Kidney tubule cell (primary cell): ENCODE measurements around the gene C11orf21.
"Not testable (repeated sequence)": the region's sequence is repeated elsewhere in the genome, so short reads cannot be mapped to it uniquely, and the experiment has no call there.

Source experiments
- DNase-seq: peaks from one replicate; pipeline ENCODE4 v3.0.0-alpha.2; 2018; ENCODE audit warnings: low spot score

C11orf21 gene

DNA sequence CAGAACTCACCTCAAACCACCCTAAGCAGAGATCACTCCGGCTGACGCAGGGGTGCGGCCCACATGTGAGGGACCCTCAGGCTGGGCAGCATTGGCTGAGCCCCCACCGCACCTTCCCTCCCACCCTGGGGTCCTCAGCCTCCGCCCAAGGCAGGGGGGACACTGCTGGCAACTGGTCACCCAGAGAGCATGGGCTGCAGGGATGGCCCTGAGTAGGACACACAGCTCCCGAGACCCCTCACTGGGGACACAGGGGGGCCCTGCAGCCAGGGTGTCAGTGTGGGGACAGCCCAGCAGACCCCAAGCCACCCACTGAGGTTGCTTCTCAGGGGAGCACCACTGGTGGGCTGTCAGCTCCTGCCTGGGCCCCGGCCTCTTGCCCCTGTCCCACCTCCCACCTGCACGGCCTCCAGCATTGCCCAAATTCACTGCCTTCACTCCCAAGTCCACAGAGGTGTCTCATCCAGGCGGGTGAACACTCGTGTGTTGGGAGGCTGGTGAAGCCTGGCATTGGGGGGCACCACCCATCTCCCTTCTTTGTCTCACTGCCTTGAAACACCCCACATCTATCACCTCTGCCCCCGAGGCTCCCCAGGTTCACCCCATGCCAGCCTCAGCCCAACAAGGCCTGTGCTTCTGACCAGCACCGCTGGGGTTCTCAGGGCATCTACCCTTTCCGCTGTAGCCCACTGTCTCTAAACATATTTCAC is 4.7 kb downstream of the C11orf21 start:
- no peak for DNase-seq

DNA sequence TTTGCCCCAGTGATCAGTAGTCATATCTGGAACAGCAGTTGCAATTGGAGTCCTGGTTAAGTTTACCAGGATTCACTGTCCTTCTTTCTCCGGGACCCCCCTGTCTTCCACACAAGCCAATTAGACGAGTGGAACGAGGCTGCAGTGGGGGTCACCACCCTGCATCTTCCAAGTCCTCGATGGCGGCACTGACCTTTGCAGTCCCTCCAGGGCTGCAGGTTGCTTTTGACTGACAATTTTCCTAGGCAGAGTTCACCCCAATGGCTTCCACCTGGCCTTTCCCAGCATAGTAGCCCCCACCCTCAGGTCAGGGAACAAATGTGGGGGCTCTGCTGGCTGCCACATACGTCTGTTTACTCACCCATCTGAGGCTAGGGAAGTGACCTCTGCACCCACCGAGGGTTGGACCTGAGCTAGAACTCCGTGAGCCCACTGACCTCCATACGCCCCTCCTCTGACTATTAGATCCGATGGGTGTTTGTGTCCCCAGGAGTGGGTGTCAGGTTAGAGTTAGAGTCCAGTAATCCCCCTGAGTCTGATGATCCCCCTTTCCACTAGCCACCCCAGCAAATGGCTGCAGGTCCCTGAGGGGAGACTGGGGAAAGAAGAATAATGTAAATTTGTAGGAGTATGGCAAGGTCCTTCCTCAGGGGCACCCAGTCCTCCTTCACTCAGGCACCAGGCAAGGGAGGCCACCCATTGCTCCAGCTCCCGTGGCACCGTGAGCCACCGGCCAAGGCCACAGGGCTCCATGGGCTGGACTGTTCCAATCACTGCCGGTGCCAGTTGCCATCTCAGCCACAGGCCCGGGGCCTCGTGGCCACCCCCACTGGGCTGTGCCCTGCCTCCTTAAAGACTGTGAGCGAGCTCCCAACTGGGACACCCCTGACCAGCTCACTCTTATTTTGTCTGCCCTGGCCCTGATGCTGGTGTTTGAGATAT is 5.5 kb downstream of the C11orf21 start:
- no peak for DNase-seq

DNA sequence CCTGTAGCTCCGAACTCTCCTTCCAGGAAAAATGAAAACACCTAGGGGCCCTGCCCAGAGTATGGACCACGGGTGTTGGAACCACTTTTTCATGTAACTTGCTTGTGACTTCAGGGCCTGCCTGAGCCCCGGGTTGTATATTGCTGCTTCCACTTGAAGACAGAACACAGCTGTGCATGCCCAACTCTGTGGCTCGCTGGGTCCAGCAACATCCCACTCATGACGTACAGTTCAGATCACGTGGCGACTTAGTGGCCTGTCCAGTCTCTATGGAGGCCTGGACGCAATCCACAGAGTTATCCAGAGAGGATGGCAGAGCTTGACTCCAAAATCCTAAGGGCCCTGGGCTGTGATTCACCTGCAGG is 6.8 kb downstream of the C11orf21 start:
- no peak for DNase-seq

DNA sequence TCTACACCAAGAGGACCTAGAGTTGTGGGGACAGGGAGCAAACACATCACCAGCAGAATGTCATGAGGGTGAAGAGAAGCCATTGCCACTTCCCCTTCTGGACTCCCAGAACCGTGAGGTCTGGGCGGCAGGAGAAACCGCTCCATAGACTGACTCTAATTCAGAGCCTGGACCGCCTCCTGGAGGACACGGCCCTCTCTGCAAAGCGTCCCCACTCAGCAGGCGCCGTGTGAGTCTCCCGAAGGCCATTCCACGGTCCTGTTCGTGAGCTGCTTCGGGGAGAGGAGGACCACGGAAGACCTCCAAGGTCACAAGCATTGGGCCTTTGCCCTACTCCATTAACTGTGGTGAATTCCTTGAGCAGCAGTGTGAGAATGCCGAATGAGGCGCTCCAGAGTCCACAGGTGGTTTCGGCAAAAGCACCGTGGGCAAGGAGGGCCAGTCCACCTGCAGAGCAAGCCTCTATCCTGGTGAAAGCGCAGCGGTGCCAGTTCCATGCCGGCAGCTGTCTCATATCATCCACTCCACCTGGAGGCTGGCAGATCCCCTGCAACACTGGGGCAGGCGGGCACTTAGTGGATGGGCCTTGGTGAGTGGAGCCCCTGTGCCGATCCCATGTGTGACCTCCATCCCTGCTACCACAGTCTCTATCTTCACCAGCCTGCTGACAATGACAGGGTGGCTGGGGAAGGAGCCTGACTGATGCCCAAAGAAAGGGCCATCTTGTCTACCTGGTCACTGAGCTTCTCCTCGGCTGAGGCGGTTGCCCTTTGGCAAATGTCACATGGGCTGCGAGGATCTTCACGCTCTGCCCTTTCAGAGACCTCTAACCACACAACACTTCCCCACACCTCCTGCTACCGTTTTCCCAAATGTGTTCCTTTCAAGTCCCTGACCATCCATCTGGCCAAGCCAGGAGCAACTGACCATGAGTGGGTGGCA is 7.5 kb downstream of the C11orf21 start:
- DNase-seq = no peak

DNA sequence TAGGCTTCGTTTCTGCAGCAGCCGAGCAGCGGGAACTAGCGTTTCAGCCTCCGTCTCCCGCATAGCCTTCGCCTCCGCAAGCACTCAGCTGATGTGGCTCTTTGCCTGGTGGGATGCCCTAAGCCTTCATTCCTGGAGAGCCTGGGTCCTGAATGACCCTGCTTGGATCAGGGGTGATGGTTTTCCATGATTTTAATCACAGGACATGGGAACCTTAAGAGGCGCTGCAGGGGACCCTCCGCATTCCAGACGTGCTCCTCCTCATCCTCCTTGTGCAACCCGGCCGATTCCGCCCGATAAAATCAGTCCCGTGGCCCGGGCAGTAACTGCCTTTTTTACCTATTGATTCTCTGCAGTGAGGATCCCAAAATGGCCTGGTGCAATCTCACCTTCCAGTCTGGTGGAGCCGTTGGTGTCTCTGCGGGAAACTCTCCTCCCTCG is 8.2 kb downstream of the C11orf21 start:
- DNase-seq = no peak

DNA sequence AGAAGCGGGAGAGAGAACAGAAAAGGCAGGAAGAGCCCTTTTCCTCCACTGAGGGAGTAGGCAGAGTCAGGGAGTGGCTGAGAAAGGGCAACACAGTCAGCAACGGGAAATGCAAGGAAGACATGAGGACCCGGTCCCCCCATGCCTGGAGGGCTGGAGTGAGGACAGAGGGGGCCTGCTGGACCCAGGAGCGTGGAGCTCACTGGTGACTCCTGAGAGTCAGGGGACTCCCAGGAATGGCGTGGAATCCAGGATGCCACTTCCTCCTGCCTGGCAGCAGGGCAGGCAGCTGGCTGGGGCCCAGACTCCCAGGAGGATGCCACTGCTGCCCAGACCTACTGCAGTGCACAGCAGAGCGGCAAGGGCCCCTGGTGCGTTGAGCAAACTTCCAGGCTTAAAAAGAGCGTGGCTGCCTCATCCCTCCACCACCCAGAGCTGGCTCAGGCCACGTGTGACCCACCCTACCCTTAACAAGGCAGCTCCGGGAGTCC is 11.3 kb downstream of the C11orf21 start:
- no peak for DNase-seq

DNA sequence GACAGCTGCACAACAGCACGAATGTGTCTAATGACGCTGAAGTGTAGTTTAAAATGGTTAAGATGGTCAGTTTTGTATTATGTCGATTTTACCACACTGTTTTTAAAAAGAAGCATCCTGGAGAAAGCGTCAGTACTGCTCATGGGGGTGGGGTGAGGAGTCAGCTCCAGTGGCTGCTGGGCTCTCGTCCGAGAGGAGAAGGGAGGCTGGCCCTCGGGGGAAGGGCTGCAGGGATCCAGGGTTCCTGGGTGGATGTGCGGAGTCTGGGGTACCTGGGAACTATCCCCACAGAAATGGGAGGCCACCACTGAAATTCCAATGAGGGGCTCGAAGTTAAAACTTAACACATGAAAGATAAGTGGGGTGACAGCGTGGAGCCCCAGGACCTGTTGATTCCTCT is 11.9 kb downstream of the C11orf21 start:
- DNase-seq = no peak

DNA sequence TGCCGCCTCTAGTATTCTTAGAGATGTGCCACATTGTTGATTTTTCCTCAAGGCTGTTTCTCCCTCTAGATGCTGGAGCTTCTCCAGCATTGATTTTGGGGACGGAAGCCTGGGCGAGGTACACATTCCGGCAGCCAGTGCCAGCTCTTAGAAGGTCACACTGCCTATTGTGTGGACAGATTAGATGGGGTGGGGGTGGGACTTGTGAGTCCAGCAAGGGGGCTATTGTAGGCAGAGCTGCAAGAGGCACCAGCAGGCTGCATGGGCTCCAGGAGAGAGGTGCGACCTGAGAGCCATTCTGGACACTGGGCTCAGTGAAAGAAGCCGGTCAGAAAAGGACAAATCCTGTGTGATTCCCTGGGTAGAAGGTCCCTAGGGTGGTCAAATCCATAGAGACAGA is 12.4 kb downstream of the C11orf21 start:
- DNase-seq = no peak

DNA sequence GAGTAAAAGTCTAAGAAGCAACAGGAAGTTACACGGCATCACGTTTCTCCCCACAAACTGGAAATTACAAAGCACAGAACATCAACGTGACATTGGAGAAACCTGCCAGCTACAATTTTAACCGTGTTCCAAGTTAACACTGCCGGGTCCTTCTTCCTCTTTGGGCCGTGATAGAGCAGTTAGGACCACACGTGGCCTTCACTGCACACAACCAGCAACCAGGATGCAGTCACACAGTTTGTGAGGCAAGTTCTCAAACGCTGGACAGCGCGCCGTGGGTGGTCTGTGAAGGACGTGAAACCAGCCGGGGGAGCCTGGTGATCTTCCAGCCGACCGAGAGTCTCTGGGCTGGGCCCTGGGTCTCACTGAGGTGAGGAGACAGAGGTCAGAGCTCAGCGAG is 14.6 kb downstream of the C11orf21 start:
- no peak for DNase-seq

DNA sequence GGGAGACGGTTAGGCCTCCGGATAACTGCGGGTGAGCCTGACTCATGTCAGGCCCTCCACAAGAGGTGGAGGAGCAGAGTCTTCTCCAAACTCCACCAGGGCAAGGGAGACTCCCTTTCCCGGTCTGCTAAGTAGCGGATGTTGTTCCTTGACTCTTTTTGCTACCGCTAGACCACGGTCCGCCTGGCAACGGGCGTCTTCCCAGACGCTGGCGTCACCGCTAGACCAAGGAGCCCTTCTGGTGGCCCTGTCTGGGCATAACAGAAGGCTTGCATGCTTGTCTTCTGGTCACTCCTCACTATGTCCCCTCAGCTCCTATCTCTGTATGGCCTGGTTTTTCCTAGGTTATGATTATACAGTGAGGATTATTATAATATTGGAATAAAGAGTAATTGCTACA is 15.4 kb downstream of the C11orf21 start:
- DNase-seq = not testable (repeated sequence)

DNA sequence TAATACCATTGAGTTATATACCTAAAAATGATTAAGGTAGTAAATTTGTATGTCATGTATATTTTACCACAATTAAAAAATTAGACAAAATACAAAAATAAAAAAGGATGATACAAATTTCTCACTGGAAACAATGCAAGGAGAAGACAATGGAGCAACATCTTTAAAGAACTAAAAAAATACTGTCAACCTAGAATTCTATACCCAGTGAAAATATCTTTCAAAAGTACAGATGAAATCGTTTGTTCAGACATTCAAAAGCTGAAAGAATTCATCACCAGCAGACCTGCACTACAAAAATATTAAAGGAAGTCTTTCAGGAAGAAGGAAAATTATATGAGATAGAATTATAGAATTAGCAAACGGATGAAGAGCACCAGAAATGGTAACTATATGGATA is 21.5 kb downstream of the C11orf21 start:
- DNase-seq = no peak

DNA sequence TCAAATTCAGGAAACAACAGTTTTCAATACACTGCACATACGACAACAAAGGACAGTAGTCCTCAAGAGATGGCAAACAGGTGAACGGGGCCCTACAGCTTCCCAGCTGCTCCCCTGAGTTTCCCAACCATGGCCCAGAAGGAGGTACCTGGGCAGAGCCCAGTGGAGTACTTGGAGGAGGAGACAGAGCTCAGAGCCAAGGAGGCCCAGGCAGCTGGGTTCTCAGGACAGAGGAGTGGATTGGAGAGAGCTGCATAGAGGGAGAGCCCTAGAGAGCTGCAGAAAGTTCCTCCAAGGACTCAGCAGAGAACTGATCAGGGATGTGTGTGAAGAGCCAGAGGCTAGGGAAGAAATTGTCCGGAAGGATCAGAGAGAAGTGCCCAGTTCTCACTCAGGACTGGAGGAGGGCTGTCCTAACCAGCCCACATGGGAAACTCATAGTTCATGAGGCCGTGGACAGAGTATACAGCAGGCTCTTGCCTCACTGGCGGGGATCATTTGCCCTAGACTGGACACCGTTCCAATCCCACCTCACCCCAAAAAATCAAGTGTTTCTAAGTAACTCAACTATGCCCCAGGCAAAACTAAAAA is 23.7 kb downstream of the C11orf21 start:
- no peak for DNase-seq

DNA sequence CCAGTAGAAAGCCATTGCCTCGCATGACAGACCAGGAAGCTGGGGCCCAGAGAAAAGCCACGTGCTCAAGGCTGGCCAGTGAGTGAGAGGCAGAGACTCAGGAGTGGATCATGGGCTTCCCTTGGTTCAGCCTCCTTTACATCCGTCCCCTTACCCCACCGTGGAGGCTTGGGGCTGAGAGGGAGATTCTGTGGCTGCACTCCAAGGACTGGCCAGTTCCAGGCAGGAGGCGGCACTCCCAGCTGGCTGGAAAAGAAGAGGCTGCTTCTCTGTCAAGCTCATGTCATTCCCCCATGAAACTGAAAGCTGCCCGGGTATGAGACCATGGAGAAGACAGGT is 24.7 kb downstream of the C11orf21 start:
- no peak for DNase-seq

DNA sequence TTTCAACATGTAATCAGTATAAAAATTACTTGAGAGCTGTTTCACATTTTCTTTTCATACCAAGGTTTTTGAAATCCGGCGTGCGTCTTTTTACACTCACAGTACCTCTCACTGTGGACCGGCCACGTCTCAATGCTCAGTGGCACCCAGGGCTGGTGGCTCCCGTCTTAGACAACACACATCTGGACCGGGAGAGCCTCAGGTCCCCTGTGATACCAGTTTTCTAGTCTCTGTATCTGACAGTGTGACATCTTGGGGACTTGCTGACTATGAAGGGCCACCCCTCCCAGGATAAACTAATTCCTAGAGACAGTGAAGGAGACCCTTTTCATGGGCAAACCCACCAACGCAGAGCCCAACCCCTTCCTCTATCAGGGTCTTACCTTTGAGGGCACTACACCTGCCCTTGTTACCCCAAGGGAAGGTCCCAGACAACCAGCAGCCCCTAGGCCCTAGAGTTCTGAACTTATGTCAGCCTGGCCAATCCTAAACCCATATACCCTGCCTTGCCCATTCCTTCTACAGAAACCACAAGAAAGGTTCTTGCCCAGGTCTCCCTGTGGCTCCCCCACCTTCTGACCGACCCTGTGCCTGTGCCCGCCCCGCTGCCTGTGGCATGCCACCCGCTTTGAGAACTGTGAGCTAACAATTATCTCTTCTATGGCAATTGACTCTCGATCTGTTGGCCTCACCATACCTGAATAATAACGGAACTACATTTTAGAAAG is 25.3 kb downstream of the C11orf21 start:
- no peak for DNase-seq

DNA sequence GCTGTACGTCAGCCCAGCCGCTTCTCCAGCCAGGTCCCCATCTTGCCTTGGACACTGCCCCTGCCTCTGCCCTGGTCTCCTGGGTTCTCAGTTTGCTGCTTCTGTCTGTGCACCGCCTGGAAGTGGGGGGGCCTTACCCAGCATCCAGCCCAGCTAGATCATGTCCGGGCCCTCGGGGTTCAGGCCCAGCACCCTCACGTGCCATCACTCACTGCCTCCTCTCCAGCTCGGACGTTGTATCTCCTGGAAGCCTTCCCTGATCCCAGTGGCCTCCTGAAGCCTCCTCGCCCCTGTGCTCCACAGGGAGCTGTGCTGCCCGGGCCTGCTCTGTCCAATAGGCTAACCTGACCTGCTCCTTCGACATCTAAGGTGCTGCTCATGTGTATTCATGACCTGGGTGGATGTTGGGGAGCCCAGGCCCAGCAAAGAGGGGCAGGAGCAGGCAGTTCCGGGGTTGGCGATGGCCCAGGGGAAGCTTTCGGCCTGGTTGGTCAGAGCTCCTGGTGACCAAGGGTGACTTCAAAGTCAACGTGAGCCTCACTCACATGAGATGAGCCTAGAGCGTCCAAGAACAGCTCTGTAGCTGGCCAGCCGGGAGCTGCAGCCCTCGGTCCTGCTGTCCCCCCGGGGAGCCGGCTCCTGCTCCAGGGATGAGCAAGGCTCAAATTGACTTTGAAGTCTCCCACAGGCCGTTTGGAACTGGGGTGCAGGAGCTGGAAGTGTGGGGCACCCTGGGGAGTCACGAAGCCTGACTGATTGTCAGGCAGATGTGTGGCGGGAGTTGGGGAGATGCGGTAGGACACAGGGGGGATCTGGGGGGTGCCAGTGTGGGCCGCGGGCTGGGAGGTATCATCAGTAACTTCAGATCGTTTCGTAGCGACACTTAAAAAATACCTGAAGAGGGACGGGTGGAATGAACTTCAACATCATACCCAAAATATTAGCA is 26.1 kb downstream of the C11orf21 start:
- no peak for DNase-seq

DNA sequence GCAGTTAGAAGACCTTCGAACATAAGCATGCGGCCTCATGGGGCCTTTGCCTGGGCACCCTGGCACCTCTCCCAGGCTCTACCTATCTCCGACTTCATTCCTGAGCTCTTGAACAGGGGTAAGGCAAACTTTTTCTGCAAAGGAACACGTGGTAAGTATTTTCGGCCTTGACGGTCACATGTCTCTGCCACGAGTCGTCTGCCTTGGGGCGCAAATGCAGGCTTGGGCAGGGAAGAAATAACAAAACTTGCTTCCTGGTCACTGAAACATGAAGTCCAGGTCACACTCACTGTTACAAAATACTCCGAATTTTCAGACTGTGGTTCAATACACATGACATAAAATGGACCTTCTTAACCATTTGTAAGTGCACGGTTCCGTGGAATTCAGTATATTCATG is 27.9 kb downstream of the C11orf21 start:
- no peak for DNase-seq

DNA sequence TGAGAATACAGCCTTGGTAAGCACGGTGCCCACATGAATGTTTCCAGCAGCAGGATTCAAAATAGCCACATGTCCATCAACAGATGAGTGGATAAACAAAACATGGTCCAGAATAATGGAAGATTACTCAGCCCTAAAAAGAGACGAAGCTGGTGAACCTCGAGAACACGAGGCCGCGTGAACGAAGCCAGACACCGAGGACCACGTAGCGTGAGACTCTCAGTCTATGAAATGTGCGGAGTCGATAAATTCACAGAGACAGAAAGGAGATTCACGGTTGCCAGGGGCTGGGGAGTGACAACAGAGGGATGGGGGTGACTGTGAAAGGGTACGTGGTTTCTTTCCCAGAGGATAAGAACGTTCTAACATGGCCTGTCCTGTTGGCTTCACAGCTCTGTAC is 28.4 kb downstream of the C11orf21 start:
- DNase-seq = no peak

DNA sequence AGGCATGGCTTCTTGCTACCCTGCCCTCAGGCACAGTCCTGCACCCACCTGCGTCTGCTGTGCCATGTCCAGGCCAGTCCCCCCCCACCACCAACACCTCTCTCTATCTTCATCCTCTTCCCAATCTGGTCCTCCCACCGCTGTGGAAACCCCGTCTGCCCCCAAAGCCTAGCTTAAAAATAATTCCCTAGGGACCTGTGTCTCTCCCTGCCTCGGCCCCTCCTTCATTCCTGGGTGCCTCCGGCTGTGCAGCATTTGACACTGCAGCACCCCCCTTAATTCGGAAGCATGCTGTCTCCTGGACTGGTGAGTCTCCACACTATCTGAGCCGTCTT is 28.8 kb downstream of the C11orf21 start:
- no peak for DNase-seq

DNA sequence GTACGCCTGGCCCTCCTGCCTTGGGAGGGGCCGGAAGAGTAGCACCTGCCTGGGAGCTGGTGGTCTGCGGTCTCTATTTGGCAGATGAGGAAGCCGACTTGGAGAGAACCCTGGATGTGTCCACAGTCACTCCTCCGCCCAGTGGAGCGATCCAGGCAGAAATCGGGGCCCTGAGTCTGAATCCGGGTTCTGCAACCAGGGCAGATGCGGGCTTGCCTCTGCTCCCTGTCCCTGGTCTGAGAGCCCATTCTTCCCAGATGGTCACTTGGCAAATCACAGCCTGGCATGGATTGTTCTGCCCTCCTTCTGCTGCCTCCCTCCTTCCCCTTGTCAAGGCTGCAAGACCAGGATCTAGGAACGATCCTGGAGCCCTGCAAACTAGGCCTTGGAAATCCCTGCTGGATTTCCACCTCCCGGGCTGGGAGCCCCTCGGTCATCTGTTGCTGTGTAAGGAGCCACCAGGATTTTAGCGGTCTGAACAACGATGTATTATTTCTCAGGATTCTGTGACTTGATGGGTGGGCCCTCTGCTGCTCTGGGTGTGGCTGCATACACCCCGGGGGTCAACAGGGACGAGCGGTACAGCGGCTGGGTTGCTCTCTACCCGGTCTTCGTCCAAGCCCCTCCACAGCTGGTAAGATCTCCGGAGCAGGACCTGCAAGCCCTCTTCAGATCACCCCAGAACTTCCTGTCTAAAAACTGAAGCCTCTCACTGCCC is 29.3 kb downstream of the C11orf21 start:
- DNase-seq = no peak
